GM18517 (cell line): ENCODE measurements around the gene UBE2E1.
"Not testable (repeated sequence)": the region's sequence is repeated elsewhere in the genome, so short reads cannot be mapped to it uniquely, and the experiment has no call there.

Source experiments
- ATAC-seq: cut with Tn5 transposase; IDR thresholded peaks from one replicate; pipeline ENCODE4 v1.9.1; 2021; ENCODE audit warnings: mild to moderate bottlenecking, moderate library complexity; ENCODE audit not compliant: unreplicated experiment

The UBE2E1 gene

GRCh38 chr3:23913873-23914743, 108.4 kb downstream of the UBE2E1 start:
- ATAC-seq, result no peak

- no peak for ATAC-seq
Measured at GRCh38 chr3:23915537-23916108, 109.9 kb downstream of the UBE2E1 start.

- ATAC-seq, result peak; percentile 59
Measured at GRCh38 chr3:23916152-23916885, 110.6 kb downstream of the UBE2E1 start.

GRCh38 chr3:23916886-23917678, 111.3 kb downstream of the UBE2E1 start, which contains the start of the genes NKIRAS1 and RPL15:
NKIRAS1 (minus strand) TSS chr3:23916990; CDS start chr3:23910904, 6,086 bp downstream.
RPL15 (plus strand) TSS chr3:23917132; CDS start chr3:23917860, 728 bp downstream.
- peak; percentile 94 for ATAC-seq

- not testable (repeated sequence) for ATAC-seq
Measured at GRCh38 chr3:23917679-23918303, 112.0 kb downstream of the UBE2E1 start.

GRCh38 chr3:23918331-23918730, 112.6 kb downstream of the UBE2E1 start:
- not testable (repeated sequence) for ATAC-seq

GRCh38 chr3:23919628-23920027, 113.9 kb downstream of the UBE2E1 start:
- no peak for ATAC-seq

GRCh38 chr3:23920151-23920655, 114.4 kb downstream of the UBE2E1 start:
- ATAC-seq, result no peak

- ATAC-seq, result no peak
Measured at GRCh38 chr3:23921052-23921511, 115.3 kb downstream of the UBE2E1 start.

GRCh38 chr3:23923786-23924185, 118.0 kb downstream of the UBE2E1 start:
- no peak for ATAC-seq

- ATAC-seq, result no peak
Measured at GRCh38 chr3:23926246-23926645, 120.5 kb downstream of the UBE2E1 start.

GRCh38 chr3:23926736-23927135, 121.0 kb downstream of the UBE2E1 start:
- ATAC-seq, result no peak

- no peak for ATAC-seq
Measured at GRCh38 chr3:23928524-23928923, 122.8 kb downstream of the UBE2E1 start.

- no peak for ATAC-seq
Measured at GRCh38 chr3:23931597-23931996, 125.8 kb downstream of the UBE2E1 start.

- ATAC-seq, result no peak
Measured at GRCh38 chr3:23932571-23932970, 126.8 kb downstream of the UBE2E1 start.

- ATAC-seq, result no peak
Measured at GRCh38 chr3:23934253-23934652, 128.5 kb downstream of the UBE2E1 start.

GRCh38 chr3:23937296-23937695, 131.5 kb downstream of the UBE2E1 start:
- no peak for ATAC-seq

GRCh38 chr3:23938688-23939087, 132.9 kb downstream of the UBE2E1 start:
- ATAC-seq, result no peak

GRCh38 chr3:23940775-23941174, 135.0 kb downstream of the UBE2E1 start:
- no peak for ATAC-seq
